Kidney glomerular epithelial cell (primary cell): ENCODE data around the gene RER1.

Experiments
- DNase-seq: peaks from one replicate; lab custom pipeline; 2025; lab: John Stamatoyannopoulos, UW

The RER1 gene

GRCh38 chr1:2407166-2407990, 15.7 kb downstream of the RER1 start:
- no peak for DNase-seq

- DNase-seq: no peak
Measured at GRCh38 chr1:2407991-2408275, 16.3 kb downstream of the RER1 start.

- DNase-seq: no peak
Measured at GRCh38 chr1:2408456-2408855, 16.8 kb downstream of the RER1 start.

GRCh38 chr1:2408859-2409276, 17.2 kb downstream of the RER1 start:
- DNase-seq: no peak

- no peak for DNase-seq
Measured at GRCh38 chr1:2409745-2410144, 18.1 kb downstream of the RER1 start.

- no peak for DNase-seq
Measured at GRCh38 chr1:2411801-2412394, 20.3 kb downstream of the RER1 start.

GRCh38 chr1:2412395-2412772, 20.7 kb downstream of the RER1 start, which contains the start of gene PEX10:
Gene PEX10, minus strand, starts transcription at chr1:2412564. Its CDS starts 62 bp downstream, at chr1:2412502.
- DNase-seq: peak; percentile 92

GRCh38 chr1:2412773-2413494, 21.3 kb downstream of the RER1 start:
- DNase-seq: peak; percentile 66

- no peak for DNase-seq
Measured at GRCh38 chr1:2413495-2414296, 22.1 kb downstream of the RER1 start.

- DNase-seq: peak; percentile 36
Measured at GRCh38 chr1:2414297-2414958, 22.8 kb downstream of the RER1 start.

- no peak for DNase-seq
Measured at GRCh38 chr1:2415337-2415736, 23.7 kb downstream of the RER1 start.

GRCh38 chr1:2415801-2416208, 24.2 kb downstream of the RER1 start:
- DNase-seq: no peak

- DNase-seq: no peak
Measured at GRCh38 chr1:2416403-2416802, 24.8 kb downstream of the RER1 start.

GRCh38 chr1:2417083-2417832, 25.6 kb downstream of the RER1 start:
- no peak for DNase-seq

GRCh38 chr1:2417833-2418225, 26.2 kb downstream of the RER1 start:
- DNase-seq: no peak

- no peak for DNase-seq
Measured at GRCh38 chr1:2418791-2419320, 27.2 kb downstream of the RER1 start.

- DNase-seq: no peak
Measured at GRCh38 chr1:2419416-2419815, 27.8 kb downstream of the RER1 start.

GRCh38 chr1:2422523-2422922, 30.9 kb downstream of the RER1 start:
- DNase-seq: no peak

- no peak for DNase-seq
Measured at GRCh38 chr1:2425892-2426291, 34.3 kb downstream of the RER1 start.

- DNase-seq: no peak
Measured at GRCh38 chr1:2426540-2426939, 34.9 kb downstream of the RER1 start.

GRCh38 chr1:2427051-2427450, 35.4 kb downstream of the RER1 start:
- DNase-seq: no peak
